ENCODE measurements around the gene LCN1.

LCN1 gene

GRCh38 chr9:135520916-135521607, at the start of gene LCN1:
Gene LCN1 (plus strand): TSS chr9:135521440. CDS start chr9:135521498, 58 bp downstream.
- no peak for DNase-seq

GRCh38 chr9:135471791-135472640, 49.2 kb upstream of the LCN1 start:
- DNase-seq: no peak

DNA sequence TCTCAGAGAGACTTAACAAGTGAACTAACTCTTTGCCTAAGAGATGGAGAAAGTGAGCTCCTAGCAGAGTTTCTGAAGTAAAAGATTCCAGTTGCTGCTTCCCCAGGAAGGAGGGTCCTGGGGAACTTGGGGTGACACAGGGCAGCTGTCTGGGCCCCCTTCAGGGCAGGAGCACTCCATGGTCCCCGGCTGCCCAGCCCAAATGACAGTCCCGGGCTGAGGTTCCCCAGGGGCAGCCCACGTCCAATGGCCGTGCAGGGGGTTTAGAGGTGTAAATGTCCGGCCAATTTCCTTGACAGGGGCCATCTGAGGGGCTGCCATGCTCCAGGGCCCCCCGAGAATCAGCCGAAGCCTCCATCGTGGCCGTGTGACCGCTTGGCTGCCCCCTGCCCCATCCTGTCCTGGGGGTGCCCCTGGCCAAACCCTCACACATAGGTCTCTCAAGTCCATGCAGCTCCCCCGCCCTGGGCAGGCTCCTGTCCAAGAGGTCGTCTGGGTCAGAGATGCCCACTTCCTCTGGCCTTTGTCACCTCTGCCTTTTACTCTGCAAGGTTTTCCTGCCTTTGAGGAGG, 47.2 kb upstream of the LCN1 start:
- no peak for DNase-seq

- DNase-seq: no peak
Measured at GRCh38 chr9:135474915-135475314, 46.3 kb upstream of the LCN1 start.

DNA sequence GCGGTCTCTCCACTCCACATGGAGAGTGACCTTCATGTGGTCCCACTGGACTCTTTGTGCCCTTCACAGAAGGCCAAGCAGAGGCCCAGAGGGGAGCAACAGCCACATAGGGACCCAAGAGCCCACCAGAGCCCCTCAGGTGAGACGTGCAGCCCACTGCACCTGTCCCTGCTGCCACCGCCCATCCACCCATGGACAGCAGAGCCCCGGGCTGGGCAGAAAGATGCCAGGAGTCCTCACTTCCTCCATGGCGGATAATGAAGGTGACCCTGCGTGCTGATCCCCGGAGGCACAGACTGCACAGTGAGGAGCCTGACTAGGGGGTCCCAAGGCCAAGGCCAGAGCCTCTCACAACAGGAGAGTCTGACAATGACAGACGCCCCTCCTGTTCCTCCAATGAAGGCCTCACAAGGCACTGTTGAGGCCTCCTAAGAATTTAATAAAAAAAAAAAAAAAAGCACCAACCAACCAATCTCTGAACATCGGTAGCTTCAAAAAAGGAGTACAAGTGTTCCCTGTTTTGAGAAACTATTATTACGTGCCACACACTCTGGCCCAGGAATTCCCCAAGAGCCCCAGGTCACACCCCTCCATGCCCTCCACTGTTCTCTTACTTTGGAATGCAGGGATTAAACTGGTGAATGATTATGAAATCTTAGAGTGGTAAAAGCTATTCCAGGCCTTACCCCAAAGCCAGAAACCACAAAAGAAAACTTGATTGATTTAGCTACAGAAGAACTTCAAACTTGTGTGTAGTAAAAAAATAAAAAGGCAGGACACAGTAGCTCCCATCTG, 44.5 kb upstream of the LCN1 start:
- no peak for DNase-seq

- no peak for DNase-seq
Measured at GRCh38 chr9:135478191-135478590, 43.0 kb upstream of the LCN1 start.

DNA sequence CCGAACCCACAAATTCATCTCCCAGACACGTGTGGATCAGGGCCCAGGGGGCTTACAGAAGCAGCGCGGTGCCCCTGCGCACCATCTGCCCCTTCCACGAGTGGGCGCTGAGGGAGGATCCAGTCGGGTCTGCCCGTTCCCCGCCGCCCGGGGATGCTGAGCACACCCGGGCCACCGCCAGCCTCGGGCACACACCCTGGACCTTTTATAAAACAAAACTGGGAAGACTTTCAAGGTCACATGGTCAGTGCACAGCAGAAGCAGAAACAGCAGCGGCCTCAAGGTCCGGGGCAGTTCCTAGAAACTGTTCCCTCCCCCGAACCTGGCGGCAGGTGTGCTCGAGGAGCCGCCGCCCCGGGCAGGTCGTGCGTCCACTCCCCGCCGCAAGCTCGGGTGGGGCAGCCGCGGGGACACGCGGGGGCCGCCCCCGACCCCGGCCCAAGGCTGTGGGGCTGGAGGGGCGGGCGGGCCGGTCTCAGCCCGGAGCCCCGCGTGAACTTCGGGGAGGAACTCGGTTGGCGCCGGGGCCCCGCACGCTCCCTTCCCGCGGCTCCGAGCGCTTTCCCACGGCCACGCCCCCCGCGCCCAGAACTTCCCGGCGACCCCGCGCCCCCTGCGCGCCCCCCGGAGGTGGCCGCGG, 42.3 kb upstream of the LCN1 start:
- no peak for DNase-seq

DNA sequence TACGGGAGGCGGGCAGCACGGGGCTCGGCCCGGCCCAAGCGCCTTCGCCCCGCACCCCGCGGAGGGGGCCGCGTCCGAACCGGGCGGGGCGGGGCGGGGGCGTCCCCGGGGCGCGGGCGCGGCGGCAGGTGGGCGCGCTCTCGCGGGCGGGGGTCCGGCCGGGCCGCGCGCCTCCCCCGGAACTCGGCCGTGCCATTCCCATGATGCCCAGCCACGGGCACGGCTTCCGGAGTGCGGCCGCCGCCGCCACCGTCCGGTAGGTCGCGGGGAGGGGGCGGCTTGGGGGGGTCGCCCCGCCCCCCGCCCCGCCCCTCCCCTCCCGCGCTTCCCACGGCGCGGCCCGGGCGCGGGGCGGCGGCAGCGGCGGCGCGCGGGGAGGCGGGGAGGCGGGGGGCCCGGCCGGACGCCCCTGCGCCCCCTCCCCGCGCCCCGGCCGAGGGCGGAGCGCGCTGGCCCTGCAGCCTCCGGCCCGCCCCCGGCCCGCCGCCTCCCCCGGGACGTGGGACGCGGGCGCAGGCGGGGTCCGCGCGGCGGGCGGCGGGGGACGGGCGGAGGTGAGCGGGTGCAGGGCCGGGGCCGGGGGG, 41.7 kb upstream of the LCN1 start, which contains the start of gene PPP1R26:
TSS of gene PPP1R26 (plus strand) at position 314 of the 584 bp plus-strand sequence. CDS start 4,729 bp downstream, outside the sequence.
- no peak for DNase-seq

- no peak for DNase-seq
Measured at GRCh38 chr9:135480071-135480939, 40.9 kb upstream of the LCN1 start.

DNA sequence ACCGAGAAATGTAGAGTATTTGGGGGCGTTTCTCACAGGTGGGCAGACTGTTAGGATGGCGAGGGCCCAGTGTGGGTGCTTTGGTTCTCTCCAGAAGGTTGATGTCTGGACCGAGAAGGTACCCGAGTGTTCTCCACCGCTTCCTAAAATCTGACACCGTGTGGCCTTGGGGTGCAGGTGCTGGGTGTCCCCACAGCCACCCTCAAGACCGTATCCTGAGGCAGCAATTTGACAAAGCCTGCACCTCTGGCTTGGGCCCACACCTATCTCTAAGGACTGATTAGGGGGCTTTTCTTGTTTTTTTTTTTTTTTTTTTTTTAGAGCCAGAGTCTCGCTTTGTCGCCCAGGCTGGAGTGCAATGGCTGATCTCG, 40.3 kb upstream of the LCN1 start:
- no peak for DNase-seq

GRCh38 chr9:135482015-135482754, 39.1 kb upstream of the LCN1 start:
- DNase-seq: no peak

DNA sequence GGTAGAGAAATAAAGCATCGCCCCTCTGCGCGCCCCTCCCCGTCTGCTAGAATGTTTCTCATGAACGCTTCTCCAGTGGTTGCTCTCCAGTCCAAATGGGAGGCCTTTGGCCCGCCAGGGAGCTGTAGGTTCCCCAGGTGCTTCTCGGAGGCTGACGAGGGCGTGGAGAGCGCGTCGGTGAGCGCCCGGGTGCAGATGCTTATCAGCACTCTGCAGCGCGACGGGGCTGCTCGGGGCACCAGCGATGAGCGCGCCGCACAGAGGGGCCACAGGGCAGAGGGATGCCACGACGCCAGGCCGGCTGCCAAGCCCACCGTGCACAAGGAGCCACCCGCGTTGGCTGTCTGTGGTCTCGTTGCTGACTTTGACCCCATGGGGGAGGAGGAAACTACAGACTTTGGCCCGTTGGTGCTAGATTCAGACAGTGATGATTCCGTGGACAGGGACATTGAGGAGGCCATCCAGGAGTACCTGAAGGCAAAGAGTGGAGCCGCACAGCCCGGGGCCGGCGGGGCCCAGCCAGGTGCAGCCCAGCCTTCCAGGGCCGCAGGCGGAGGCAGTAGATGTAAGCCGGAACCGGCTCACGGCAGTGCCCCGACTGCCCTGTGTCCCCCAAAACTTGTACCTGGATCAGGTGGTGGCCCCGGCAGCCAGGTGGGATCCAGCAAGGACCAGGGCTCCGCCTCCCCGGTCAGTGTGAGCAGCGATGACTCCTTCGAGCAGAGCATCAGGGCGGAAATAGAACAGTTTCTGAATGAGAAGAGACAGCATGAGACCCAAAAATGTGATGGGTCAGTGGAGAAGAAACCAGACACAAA, 36.6 kb upstream of the LCN1 start:
- no peak for DNase-seq

GRCh38 chr9:135485385-135485784, 35.9 kb upstream of the LCN1 start:
- DNase-seq: no peak

DNA sequence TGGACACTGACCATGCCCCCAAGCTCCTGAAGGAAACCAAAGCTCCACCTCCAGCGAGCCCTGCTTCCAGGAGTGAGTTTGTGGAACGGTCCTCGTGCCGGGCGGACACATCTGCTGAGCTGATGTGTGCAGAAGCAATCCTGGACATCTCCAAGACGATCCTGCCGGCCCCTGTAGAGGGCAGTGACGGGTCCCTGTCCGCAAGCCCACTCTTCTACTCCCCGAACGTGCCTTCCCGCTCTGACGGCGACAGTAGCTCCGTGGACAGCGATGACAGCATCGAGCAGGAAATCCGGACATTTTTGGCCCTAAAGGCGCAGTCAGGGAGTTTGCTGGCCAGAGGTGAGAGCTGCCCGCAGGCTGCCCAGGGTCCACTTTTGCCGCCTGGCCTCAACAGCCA, 35.4 kb upstream of the LCN1 start:
- DNase-seq: no peak

- DNase-seq: no peak
Measured at GRCh38 chr9:135486267-135487065, 34.8 kb upstream of the LCN1 start.

DNA sequence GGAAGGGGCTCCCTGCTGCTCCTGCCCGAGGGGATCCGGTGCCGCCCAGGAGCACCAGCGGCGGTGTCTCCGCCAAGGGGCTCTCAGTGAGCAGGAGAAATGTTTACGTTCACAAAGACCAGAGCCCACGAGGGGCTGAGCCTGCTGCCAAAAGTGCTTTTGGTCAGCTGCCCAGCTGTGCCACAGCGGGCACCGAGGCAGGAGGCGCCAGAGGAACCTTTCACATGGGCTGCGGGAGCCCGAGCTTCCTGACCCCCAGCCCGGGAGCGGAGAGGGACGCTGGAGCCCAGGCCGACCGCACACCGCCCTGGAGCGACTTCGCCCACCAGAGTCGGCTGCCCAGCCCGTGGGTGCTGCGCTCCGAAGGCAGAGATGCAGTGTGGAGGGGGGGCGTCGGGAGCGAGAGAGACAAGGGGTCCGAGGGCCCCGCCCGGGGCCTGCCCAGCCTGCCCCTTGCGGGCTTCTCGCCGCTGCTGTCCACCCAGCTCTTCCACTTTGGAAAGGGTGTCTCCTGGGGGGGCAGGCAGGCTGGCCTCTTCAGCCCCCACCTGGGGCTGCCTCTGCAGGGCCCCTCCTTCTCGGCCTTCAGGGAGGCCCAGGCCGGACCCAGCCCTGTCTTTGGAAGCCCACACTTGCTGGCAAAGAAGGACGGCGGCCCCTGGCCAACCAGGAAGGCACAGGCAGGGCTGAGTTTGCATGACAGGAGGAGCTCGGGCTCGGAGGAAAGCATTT, 33.8 kb upstream of the LCN1 start:
- no peak for DNase-seq

GRCh38 chr9:135488013-135488330, 33.3 kb upstream of the LCN1 start:
- no peak for DNase-seq

- no peak for DNase-seq
Measured at GRCh38 chr9:135488527-135488926, 32.7 kb upstream of the LCN1 start.

Measured in NCI-H2081 treated with DMSO at 0.1 percent for 48 hours (cell line).